ENCODE measurements around the gene B3GNT2. TPM values are rescaled to one million over a fixed set of nuclear protein-coding genes. Genes with fewer than 3 reads are reported as not detected.
"Not testable (repeated sequence)": the region's sequence is repeated elsewhere in the genome, so short reads cannot be mapped to it uniquely, and the experiment has no call there.

The B3GNT2 gene
- total RNA-seq (10 to 100 TPM; 20.9 TPM), polyA plus RNA-seq (ENCODE audit: insufficient read depth, low read depth, low replicate concordance) (19.7 TPM)
- long read RNA-seq, donor 1, transcript B3GNT2-201 (2 exons, 2,763 nt) = major isoform, 12 of 12 reads
- long read RNA-seq, donor 1, partial matches to known transcripts = 0 of 12 reads
- long read RNA-seq, donor 1, other reads (novel, unspliced or antisense) = 0 of 12 reads
- long read RNA-seq, donor 2, transcript B3GNT2-201 (2 exons, 2,763 nt) = major isoform, 6 of 6 reads
- long read RNA-seq, donor 2, partial matches to known transcripts = 0 of 6 reads
- long read RNA-seq, donor 2, other reads (novel, unspliced or antisense) = 0 of 6 reads

- TF ChIP-seq CTCF (IDR thresholded peaks at IDR 0.05) = no peak
- peak; percentile 24 for TF ChIP-seq POLR2A (IDR thresholded peaks at IDR 0.05)
- Histone ChIP-seq H3K4me3 (peak within 1 kb of the TSS; percentile 93 to 95), H3K36me3 (ENCODE audit: low read depth, missing control alignments) (no peaks in the 10 kb centered on the region), H3K27me3 (no peaks in the 10 kb centered on the region), H3K27ac (peak within 1 kb of the TSS; percentile 87), H3K9me3 (no peaks in the 10 kb centered on the region), H3K4me1 (no peaks in the 10 kb centered on the region)
- intact Hi-C loops (cut with DNase I; ENCODE audit: low total_unique reads) = no loop called here
- WGBS, 2 donors = 1% methylated on average over 53 of the region's 70 CpGs; no CpG with 5 or more reads in 1 of the 2 donors
- DNase-seq = peak; percentile 85
These were observed at the start of gene B3GNT2 for GRCh38 chr2:62195421-62196277. TSS of gene B3GNT2 (plus strand) at chr2:62196115. CDS start at chr2:62222221, 26,106 bp downstream.

- WGBS, 2 donors = 82 to 100% methylated on average over 7 of the region's 7 CpGs
- H3K4me1 ChIP-seq; H3K27ac ChIP-seq; DNase-seq; H3K9me3 ChIP-seq; intact Hi-C loops (cut with DNase I; ENCODE audit: low total_unique reads); H3K4me3 ChIP-seq; H3K36me3 ChIP-seq (ENCODE audit: low read depth, missing control alignments); H3K27me3 ChIP-seq: not testable (repeated sequence)
These were observed 49.1 kb upstream of the B3GNT2 start for GRCh38 chr2:62146790-62147189.

GRCh38 chr2:62147610-62148301 lies 48.2 kb upstream of the B3GNT2 start:
- H3K4me1 ChIP-seq = peaks cover 6% of the 10 kb centered on the region
- intact Hi-C loops (cut with DNase I; ENCODE audit: low total_unique reads) = no loop called here
- TF ChIP-seq CTCF (IDR thresholded peaks at IDR 0.05) (no peak), POLR2A (IDR thresholded peaks at IDR 0.05) (no peak)
- no peaks in the 10 kb centered on the region for H3K27me3 ChIP-seq
- WGBS, 2 donors = 86 to 92% methylated on average over 4 of the region's 4 CpGs
- no peaks in the 10 kb centered on the region for H3K36me3 ChIP-seq (ENCODE audit: low read depth, missing control alignments)
- H3K9me3 ChIP-seq = no peaks in the 10 kb centered on the region
- DNase-seq = no peak
- H3K27ac ChIP-seq = no peak overlapping the region
- H3K4me3 ChIP-seq = no peak overlapping the region

GRCh38 chr2:62149708-62150107 lies 46.2 kb upstream of the B3GNT2 start:
- H3K9me3 ChIP-seq = no peaks in the 10 kb centered on the region
- no peaks in the 10 kb centered on the region for H3K27me3 ChIP-seq
- peaks cover 6% of the 10 kb centered on the region for H3K4me1 ChIP-seq
- DNase-seq = no peak
- H3K27ac ChIP-seq = no peak overlapping the region
- intact Hi-C loops (cut with DNase I; ENCODE audit: low total_unique reads) = no loop called here
- H3K4me3 ChIP-seq = no peak overlapping the region
- TF ChIP-seq CTCF (IDR thresholded peaks at IDR 0.05) (no peak), POLR2A (IDR thresholded peaks at IDR 0.05) (no peak)
- H3K36me3 ChIP-seq (ENCODE audit: low read depth, missing control alignments) = no peaks in the 10 kb centered on the region
